Lower lobe of right lung (tissue), 2 donors: ENCODE results near the gene PRKCQ. TPM values are rescaled to one million over a fixed set of nuclear protein-coding genes. Genes with fewer than 3 reads are reported as not detected.
A peak's percentile ranks its signal among the peaks of the same experiment; 100 is the strongest.
"Not testable (repeated sequence)": the region's sequence is repeated elsewhere in the genome, so short reads cannot be mapped to it uniquely, and the experiment has no call there.

Experiments
- ATAC-seq, 2 donors: fragments of 200-7000 bp; cut with Tn5 transposase; one replicate each; pipeline ENCODE4 v1.9.1; 2020 to 2022; ENCODE audit warnings: mild to moderate bottlenecking in 2 of 2, moderate library complexity in 2 of 2
- DNase-seq: peaks from one replicate; pipeline ENCODE4 v3.0.0-alpha.2; 2020
- H3K27ac ChIP-seq: fragments of 200-600 bp; one replicate; pipeline ENCODE4 v1.8.0; 2022
- H3K27me3 ChIP-seq: fragments of 200-600 bp; one replicate; pipeline ENCODE4 v1.8.0; 2022; ENCODE audit warnings: low read depth
- H3K36me3 ChIP-seq: fragments of 200-600 bp; one replicate; pipeline ENCODE4 v1.8.0; 2022; ENCODE audit warnings: mild to moderate bottlenecking
- H3K4me1 ChIP-seq: fragments of 200-600 bp; one replicate; pipeline ENCODE4 v1.8.0; 2022
- H3K4me3 ChIP-seq: fragments of 200-600 bp; one replicate; pipeline ENCODE4 v1.8.0; 2022; ENCODE audit warnings: mild to moderate bottlenecking
- H3K9me3 ChIP-seq: fragments of 200-600 bp; one replicate; pipeline ENCODE4 v1.8.0; 2022
- intact Hi-C: fragments of 100-400 bp; cut with DNase I; formaldehyde crosslinking; loops from one replicate; pipeline ENCODE4 v1.11.0; 2022
- total RNA-seq: library from RNA; stranded (reverse); fragmentation: NEBNext Ultra II Directional; extraction: Animal tissue kit (Norgen Biotek cat#: 25700); gene quantifications from one replicate; pipeline ENCODE4 v1.2.1, GENCODE V29; 2021
- TF ChIP-seq, protein P1 (sequence below): fragments of 200-600 bp; IDR thresholded peaks from one replicate; pipeline ENCODE4 v1.8.0; 2022; ENCODE audit warnings: antibody characterized with exemption, mild to moderate bottlenecking
- donor health status: DM: no; HTN: yes; CAD: no; lungs with severe emphysema.

The PRKCQ gene
- total RNA-seq, 1 donor from 2014 or later: 8.1 TPM

GRCh38 chr10:6445671-6446316, 134.3 kb downstream of the PRKCQ start:
- Histone ChIP-seq H3K27ac (no peak overlapping the region), H3K4me1 (no peaks in the 10 kb centered on the region), H3K27me3 (no peaks in the 10 kb centered on the region), H3K9me3 (no peaks in the 10 kb centered on the region), H3K4me3 (no peak overlapping the region), H3K36me3 (no peaks in the 10 kb centered on the region)
- intact Hi-C loops: no loop called here
- ATAC-seq (no peak), DNase-seq (peak; percentile 57)
- TF ChIP-seq, protein P1, sequence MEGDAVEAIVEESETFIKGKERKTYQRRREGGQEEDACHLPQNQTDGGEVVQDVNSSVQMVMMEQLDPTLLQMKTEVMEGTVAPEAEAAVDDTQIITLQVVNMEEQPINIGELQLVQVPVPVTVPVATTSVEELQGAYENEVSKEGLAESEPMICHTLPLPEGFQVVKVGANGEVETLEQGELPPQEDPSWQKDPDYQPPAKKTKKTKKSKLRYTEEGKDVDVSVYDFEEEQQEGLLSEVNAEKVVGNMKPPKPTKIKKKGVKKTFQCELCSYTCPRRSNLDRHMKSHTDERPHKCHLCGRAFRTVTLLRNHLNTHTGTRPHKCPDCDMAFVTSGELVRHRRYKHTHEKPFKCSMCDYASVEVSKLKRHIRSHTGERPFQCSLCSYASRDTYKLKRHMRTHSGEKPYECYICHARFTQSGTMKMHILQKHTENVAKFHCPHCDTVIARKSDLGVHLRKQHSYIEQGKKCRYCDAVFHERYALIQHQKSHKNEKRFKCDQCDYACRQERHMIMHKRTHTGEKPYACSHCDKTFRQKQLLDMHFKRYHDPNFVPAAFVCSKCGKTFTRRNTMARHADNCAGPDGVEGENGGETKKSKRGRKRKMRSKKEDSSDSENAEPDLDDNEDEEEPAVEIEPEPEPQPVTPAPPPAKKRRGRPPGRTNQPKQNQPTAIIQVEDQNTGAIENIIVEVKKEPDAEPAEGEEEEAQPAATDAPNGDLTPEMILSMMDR: peak; percentile 55

GRCh38 chr10:6439875-6440274, 140.2 kb downstream of the PRKCQ start:
- H3K9me3 ChIP-seq, H3K27me3 ChIP-seq, H3K4me3 ChIP-seq, DNase-seq, ATAC-seq, intact Hi-C loops, H3K27ac ChIP-seq, H3K36me3 ChIP-seq, H3K4me1 ChIP-seq: not testable (repeated sequence)

GRCh38 chr10:6431861-6432260, 148.2 kb downstream of the PRKCQ start:
- intact Hi-C loops: no loop called here
- peaks cover 6% of the 10 kb centered on the region for H3K36me3 ChIP-seq
- TF ChIP-seq, protein P1: no peak
- no peak overlapping the region for H3K4me3 ChIP-seq
- no peak overlapping the region for H3K27ac ChIP-seq
- H3K4me1 ChIP-seq: no peaks in the 10 kb centered on the region
- DNase-seq: no peak
- ATAC-seq: peak in 1 of 2 donors; percentile 57
- H3K9me3 ChIP-seq: no peaks in the 10 kb centered on the region
- no peaks in the 10 kb centered on the region for H3K27me3 ChIP-seq

GRCh38 chr10:6431186-6431585, 148.9 kb downstream of the PRKCQ start:
- no peak for DNase-seq
- no peak for ATAC-seq
- no peaks in the 10 kb centered on the region for H3K9me3 ChIP-seq
- no peak overlapping the region for H3K4me3 ChIP-seq
- H3K27ac ChIP-seq: no peak overlapping the region
- H3K36me3 ChIP-seq: peaks cover 6% of the 10 kb centered on the region
- no peaks in the 10 kb centered on the region for H3K27me3 ChIP-seq
- TF ChIP-seq, protein P1: no peak
- intact Hi-C loops: no loop called here
- H3K4me1 ChIP-seq: no peaks in the 10 kb centered on the region

- ATAC-seq: no peak
- no peak for DNase-seq
- H3K36me3 ChIP-seq: peaks cover 6% of the 10 kb centered on the region
- no peaks in the 10 kb centered on the region for H3K4me1 ChIP-seq
- no peaks in the 10 kb centered on the region for H3K9me3 ChIP-seq
- H3K4me3 ChIP-seq: no peak overlapping the region
- TF ChIP-seq, protein P1: no peak
- no peak overlapping the region for H3K27ac ChIP-seq
- H3K27me3 ChIP-seq: no peaks in the 10 kb centered on the region
- intact Hi-C loops: no loop called here
Observed at GRCh38 chr10:6430423-6430980, 149.6 kb downstream of the PRKCQ start.

- Histone ChIP-seq H3K4me1 (no peaks in the 10 kb centered on the region), H3K27me3 (no peaks in the 10 kb centered on the region), H3K4me3 (no peak overlapping the region), H3K36me3 (peaks cover 6% of the 10 kb centered on the region), H3K9me3 (no peaks in the 10 kb centered on the region), H3K27ac (no peak overlapping the region)
- ATAC-seq: no peak
- TF ChIP-seq, protein P1: no peak
- intact Hi-C loops: no loop called here
- no peak for DNase-seq
Observed at GRCh38 chr10:6427357-6427959, 152.6 kb downstream of the PRKCQ start.
